ENCODE measurements around the gene HDHD3.

- TF ChIP-seq CTCF (IDR thresholded peaks at IDR 0.05), result no peak
- TF ChIP-seq MAX (IDR thresholded peaks at IDR 0.05; ENCODE audit: low read depth), result no peak
- TF ChIP-seq POLR2AphosphoS5 (IDR thresholded peaks at IDR 0.05; ENCODE audit: low read depth, low read length), result no peak
- TF ChIP-seq SMC3 (IDR thresholded peaks at IDR 0.05; ENCODE audit: low read depth, low read length), result no peak
- no peak for TF ChIP-seq RFX5 (IDR thresholded peaks at IDR 0.05; ENCODE audit: low read length)
- TF ChIP-seq EZH2phosphoT487 (IDR thresholded peaks at IDR 0.05; ENCODE audit: borderline replicate concordance, low read depth), result no peak
- no peak for TF ChIP-seq NRF1 (IDR thresholded peaks at IDR 0.05; ENCODE audit: low read depth, low read length)
- TF ChIP-seq ZBTB33 (IDR thresholded peaks at IDR 0.05; ENCODE audit: borderline replicate concordance, low read depth), result no peak
- TF ChIP-seq RAD21 (IDR thresholded peaks at IDR 0.05; ENCODE audit: low read length), result no peak
- TF ChIP-seq GATA2 (CRISPR knock-in tag; IDR thresholded peaks at IDR 0.05), result no peak
- no peak for TF ChIP-seq FOXJ3 (CRISPR knock-in tag; IDR thresholded peaks at IDR 0.05)
- TF ChIP-seq REST (IDR thresholded peaks at IDR 0.05; ENCODE audit: low read depth, low read length), result no peak
These were observed 28.3 kb downstream of the HDHD3 start for GRCh38 chr9:113348437-113348836.

Measured in SK-N-SH (cell line).